Kidney epithelial cell (primary cell): ENCODE results near the gene SNX21. TPM values are rescaled to one million over a fixed set of nuclear protein-coding genes. Genes with fewer than 3 reads are reported as not detected.

Source experiments
- DNase-seq: peaks from one replicate; pipeline ENCODE4 v3.0.0-alpha.2; 2010; ENCODE audit warnings: low read depth
- H3K27me3 ChIP-seq: 2 replicates; pipeline ENCODE4 v1.6.0; 2011; ENCODE audit warnings: low read length; ENCODE audit not compliant: control insufficient read depth, insufficient read depth
- H3K36me3 ChIP-seq: 2 replicates; pipeline ENCODE4 v1.5.1; 2011; ENCODE audit warnings: low read length; ENCODE audit not compliant: control insufficient read depth, insufficient read depth
- H3K4me3 ChIP-seq: 2 replicates; pipeline ENCODE4 v1.5.1; 2011; ENCODE audit warnings: low read depth, mild to moderate bottlenecking, control low read depth, low read length
- total RNA-seq: library from RNA; depleted of rRNA; stranded (reverse); fragments of >200 nt; gene quantifications from 2 replicates; pipeline ENCODE4 v1.2.3, GENCODE V29; 2015
- TF ChIP-seq, protein P1 (sequence below): IDR thresholded peaks from 2 replicates; pipeline ENCODE4 v1.5.1; 2011; ENCODE audit warnings: mild to moderate bottlenecking, moderate library complexity, low read length, control low read depth, inconsistent platforms; ENCODE audit not compliant: insufficient read depth, poor library complexity, severe bottlenecking

Gene SNX21
- total RNA-seq, 1 donor from 2014 or later, result 24.7 TPM

DNA sequence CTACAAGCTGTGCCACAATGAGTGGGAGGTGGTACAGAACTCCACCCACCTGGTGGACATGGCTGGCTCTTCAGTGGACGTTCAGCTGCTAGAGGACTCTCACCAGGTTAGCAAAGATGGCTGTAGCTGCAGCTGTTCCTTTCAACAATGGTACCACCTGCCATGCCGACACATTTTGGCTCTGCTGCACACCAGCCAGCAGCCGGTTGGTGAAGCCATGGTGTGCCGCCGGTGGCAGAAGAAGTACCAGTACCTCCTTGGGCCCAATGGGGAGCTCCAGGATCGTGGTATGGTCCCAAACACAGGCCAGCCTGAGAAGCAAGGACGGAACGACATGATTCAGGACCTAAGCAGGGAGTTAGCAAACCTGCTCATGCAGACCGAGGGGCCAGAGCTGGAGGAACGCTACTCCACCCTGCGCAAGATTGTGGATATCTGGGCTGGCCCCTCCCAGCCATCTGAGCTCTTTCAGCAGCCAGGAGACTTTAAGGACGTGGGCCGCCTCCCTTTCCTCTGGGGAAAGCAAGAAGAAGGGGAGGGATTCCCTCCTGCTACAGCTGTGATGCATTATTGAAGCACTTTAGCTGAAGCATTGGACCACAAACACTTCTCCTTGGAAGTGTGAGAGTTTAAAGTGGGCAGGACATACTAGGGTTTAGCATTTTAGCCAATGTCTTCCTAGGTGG, 44.6 kb downstream of the SNX21 start:
- no peaks in the 10 kb centered on the region for H3K27me3 ChIP-seq
- H3K36me3 ChIP-seq, result no peaks in the 10 kb centered on the region
- H3K4me3 ChIP-seq, result no peak overlapping the region
- TF ChIP-seq, protein P1, sequence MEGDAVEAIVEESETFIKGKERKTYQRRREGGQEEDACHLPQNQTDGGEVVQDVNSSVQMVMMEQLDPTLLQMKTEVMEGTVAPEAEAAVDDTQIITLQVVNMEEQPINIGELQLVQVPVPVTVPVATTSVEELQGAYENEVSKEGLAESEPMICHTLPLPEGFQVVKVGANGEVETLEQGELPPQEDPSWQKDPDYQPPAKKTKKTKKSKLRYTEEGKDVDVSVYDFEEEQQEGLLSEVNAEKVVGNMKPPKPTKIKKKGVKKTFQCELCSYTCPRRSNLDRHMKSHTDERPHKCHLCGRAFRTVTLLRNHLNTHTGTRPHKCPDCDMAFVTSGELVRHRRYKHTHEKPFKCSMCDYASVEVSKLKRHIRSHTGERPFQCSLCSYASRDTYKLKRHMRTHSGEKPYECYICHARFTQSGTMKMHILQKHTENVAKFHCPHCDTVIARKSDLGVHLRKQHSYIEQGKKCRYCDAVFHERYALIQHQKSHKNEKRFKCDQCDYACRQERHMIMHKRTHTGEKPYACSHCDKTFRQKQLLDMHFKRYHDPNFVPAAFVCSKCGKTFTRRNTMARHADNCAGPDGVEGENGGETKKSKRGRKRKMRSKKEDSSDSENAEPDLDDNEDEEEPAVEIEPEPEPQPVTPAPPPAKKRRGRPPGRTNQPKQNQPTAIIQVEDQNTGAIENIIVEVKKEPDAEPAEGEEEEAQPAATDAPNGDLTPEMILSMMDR, result no peak
- DNase-seq, result no peak

DNA sequence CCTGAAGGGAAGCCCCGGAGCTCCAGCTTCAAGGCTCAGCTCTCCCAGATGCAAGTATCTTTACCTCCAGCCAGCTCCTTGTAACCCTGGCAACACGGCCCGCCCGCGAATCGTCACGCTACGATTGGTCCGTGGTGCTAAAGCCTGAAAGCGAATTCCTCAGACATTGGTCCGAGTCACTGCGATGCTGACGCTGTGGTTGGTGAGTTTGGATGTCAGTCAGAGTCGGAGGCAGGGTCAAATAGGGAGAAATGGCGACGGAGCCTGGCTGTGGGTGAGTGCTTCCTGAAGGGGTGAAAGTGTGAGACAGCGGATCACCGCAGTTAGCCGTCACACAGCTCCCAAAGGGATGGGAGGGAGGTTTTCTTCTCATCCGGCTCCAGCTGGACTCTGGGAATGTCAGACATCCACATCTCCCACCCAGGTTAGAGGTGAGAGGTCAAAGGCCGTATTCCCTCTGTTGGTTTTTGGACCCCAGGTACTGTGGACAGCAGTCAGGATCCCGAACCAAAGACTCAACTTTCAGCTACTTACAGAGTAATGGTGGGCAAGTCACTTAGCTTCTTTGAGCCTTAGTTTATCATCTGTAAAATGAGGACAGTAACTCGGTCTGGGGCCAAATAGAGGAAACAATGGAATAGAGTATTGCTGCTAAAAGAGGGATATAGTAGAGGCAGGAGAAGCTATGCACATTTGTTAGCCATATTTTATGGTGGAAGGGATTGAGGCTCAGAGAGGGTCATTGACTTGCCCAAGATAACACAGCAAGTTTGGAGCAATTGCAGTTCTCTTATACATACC, 47.6 kb downstream of the SNX21 start, which contains the start of gene ZSWIM1:
ZSWIM1 (plus strand) TSS at position 240 of the 801 bp plus-strand sequence. CDS start 1,366 bp downstream, outside the sequence.
- TF ChIP-seq, protein P1, result no peak
- H3K4me3 ChIP-seq, result peak within 1 kb of the TSS; percentile 87
- peak; percentile 97 for DNase-seq
- no peaks in the 10 kb centered on the region for H3K27me3 ChIP-seq
- no peaks in the 10 kb centered on the region for H3K36me3 ChIP-seq

DNA sequence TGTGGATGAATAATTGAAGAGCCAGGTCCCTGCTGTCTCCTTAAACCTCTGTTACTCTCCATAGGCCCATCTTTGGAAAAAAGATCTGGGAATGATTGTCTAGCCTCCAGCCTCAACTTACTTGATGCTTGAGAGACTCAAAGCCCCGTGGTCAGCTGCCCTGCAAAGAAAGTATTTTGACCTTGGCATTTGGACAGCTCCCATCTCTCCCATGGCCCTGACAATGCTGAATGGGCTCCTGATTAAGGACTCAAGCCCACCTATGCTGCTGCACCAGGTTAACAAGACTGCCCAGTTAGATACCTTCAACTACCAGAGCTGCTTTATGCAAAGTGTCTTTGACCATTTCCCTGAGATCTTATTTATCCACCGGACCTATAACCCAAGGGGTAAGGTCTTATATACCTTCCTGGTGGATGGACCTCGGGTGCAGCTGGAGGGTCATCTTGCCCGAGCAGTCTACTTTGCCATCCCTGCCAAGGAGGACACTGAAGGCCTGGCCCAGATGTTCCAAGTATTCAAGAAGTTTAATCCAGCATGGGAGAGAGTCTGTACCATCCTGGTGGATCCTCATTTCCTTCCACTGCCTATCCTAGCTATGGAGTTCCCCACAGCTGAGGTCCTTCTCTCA, 49.0 kb downstream of the SNX21 start:
- H3K36me3 ChIP-seq, result no peaks in the 10 kb centered on the region
- TF ChIP-seq, protein P1, result no peak
- no peak for DNase-seq
- H3K4me3 ChIP-seq, result no peak overlapping the region
- H3K27me3 ChIP-seq, result no peaks in the 10 kb centered on the region

DNA sequence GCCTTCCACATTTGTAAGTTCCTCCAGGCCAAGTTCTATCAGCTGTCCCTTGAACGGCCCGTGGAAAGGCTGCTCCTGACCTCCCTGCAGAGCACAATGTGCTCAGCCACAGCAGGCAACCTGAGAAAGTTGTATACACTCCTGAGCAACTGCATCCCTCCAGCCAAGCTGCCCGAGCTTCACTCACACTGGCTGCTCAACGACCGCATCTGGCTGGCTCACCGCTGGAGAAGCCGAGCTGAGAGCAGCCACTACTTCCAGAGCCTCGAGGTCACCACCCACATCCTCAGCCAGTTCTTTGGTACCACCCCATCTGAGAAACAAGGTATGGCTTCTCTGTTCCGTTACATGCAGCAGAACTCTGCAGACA, 49.5 kb downstream of the SNX21 start:
- TF ChIP-seq, protein P1, result no peak
- H3K27me3 ChIP-seq, result no peaks in the 10 kb centered on the region
- no peaks in the 10 kb centered on the region for H3K36me3 ChIP-seq
- H3K4me3 ChIP-seq, result no peak overlapping the region
- DNase-seq, result no peak

DNA sequence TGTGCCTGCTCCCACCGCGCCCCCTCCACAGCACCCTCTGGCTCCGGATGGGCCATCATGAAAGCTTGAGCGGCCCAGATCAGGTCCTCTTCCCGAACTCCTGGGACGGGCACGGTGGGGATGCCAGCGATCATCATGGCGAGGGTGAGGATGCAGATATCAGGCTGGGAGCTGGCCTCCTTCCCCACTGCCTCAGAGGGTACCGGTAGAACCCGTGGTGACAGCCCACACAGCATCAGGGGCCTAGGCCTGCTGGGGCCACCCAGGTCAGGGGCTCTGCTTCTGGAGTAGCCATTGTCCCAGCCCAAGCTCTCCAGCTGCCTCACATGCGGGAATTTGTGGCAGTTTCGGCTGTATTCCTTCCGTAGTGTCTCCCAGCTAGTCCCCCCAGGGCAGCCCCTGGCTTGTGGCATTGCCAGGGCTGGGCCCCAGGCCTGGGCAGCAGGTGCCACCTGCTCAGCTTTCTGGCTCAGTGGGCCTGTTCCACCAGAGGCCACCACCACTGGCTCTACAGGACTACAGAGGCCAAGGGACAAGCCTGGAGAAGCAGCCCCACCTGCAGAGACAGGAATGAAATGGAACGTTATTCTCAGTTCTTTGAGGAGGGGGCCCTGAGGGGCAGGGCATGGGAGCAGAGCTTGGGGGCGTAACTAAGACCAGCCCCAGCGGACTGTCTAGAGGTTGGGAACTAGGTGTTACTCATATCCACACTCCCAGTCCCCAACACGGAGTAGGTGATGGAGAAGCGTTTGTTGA, 53.2 kb downstream of the SNX21 start:
- no peaks in the 10 kb centered on the region for H3K36me3 ChIP-seq
- no peak overlapping the region for H3K4me3 ChIP-seq
- DNase-seq, result no peak
- TF ChIP-seq, protein P1, result no peak
- H3K27me3 ChIP-seq, result no peaks in the 10 kb centered on the region
